ENCODE measurements around the gene NANOGP8.

Gene NANOGP8

DNA sequence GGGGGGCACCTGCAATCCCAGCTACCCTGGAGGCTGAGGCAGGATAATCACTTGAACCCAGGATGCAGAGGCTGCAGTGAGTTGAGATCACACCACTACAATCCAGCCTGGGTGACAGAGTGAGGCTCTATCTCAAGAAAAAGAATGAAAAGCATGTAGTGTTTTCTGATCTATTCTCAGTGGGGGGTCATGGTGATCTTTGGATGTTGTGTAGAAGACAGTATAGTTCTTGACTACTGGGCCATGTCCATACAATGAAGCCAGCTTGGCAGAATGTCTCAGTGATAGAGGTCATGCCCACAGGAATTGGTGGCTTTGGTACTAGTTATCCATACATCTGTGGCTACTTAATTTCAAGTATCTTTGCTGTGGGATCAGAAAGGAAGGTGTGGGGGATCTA is 26.8 kb upstream of the NANOGP8 start:
- TF ChIP-seq, protein P1, sequence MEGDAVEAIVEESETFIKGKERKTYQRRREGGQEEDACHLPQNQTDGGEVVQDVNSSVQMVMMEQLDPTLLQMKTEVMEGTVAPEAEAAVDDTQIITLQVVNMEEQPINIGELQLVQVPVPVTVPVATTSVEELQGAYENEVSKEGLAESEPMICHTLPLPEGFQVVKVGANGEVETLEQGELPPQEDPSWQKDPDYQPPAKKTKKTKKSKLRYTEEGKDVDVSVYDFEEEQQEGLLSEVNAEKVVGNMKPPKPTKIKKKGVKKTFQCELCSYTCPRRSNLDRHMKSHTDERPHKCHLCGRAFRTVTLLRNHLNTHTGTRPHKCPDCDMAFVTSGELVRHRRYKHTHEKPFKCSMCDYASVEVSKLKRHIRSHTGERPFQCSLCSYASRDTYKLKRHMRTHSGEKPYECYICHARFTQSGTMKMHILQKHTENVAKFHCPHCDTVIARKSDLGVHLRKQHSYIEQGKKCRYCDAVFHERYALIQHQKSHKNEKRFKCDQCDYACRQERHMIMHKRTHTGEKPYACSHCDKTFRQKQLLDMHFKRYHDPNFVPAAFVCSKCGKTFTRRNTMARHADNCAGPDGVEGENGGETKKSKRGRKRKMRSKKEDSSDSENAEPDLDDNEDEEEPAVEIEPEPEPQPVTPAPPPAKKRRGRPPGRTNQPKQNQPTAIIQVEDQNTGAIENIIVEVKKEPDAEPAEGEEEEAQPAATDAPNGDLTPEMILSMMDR (IDR thresholded peaks at IDR 0.05; ENCODE audit: borderline replicate concordance, insufficient read depth, low read depth, low read length), result no peak
- H3K4me3 ChIP-seq (ENCODE audit: low read depth, low read length), result no peak overlapping the region

DNA sequence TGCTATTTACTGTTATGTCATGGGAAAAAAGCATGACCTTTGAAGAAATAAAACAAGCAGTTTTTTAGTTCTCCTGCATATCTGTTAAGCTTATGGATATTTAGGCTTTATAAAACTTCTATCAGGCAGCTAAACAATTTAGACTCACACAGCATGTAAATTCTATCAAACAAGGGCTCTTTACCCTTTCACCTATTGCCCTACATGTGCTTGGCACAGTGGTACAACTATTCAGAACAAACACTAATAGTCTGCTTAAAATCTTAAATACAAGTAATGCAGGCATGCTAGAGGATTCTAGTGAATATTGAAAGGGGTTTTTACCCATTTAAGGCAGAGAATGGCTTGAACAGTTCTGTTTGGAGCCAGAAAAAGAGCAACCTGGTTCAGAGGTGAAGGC is 23.4 kb upstream of the NANOGP8 start:
- TF ChIP-seq, protein P1 (IDR thresholded peaks at IDR 0.05; ENCODE audit: borderline replicate concordance, insufficient read depth, low read depth, low read length), result no peak
- H3K4me3 ChIP-seq (ENCODE audit: low read depth, low read length), result no peak overlapping the region

DNA sequence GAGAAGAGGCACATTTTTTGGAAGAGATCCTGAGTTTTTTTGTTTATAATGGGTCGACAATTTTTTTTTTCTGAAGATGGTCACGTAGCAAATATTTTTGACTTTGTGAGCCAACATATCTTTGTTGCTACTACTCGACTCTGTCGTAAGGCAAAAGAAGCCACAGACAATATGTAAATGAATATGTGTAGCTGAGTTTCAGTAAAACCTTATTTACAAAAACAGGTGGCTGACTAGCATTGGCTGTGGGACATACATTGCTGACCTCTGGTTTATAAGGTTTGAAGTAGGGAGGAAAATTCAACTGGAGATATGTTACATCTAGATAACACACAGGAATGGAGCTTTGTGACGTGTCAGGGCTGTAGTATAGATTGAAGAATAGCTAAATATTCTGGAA is 22.5 kb upstream of the NANOGP8 start:
- TF ChIP-seq, protein P1 (IDR thresholded peaks at IDR 0.05; ENCODE audit: borderline replicate concordance, insufficient read depth, low read depth, low read length), result no peak
- H3K4me3 ChIP-seq (ENCODE audit: low read depth, low read length), result no peak overlapping the region

DNA sequence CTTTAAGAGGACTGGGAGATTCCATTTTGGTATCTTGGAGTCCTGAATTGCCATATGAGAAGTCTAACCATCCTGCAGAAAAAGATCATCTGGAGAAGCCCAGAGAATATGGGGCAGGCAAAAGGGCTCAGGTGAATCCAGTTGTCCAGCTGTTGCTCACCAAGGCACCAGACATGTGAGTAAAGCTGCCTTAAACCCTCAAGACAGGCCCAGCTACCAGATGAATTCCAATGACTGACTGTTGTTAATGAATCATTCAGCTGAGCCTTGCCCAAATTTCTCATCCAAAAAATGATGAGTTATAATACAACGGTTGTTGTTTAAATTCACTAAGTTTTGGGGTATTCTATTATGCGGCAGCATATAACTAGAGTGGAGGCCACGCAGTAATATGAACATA is 22.0 kb upstream of the NANOGP8 start:
- TF ChIP-seq, protein P1 (IDR thresholded peaks at IDR 0.05; ENCODE audit: borderline replicate concordance, insufficient read depth, low read depth, low read length), result no peak
- H3K4me3 ChIP-seq (ENCODE audit: low read depth, low read length), result no peak overlapping the region

DNA sequence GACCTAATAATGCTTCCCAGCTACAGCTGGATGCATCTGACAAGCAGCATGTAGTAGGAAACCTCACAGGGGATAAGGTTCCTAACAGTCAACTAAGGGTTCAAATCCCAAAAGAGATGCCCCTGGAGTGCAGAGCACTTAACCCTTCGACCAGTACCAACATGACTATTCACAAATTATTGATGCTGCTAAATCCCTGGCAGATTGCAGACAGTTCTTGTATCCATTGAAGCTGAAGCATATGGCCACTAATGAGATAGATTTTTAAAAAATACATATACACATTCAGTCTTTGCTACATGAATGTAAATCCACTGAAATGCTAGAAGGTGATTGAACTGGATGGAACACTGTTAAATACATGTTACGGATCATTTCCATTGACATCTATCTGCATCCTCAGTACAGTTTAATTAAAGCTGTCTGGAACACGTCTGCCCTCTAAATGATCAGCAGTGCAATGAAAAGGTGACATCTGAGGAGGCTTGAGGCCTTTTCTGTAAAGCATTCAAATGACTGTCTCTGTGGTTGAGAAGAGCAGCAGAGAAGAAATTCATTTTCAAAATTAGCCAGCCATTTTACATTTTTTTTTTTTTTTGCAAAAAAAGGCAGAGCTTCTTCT is 19.5 kb upstream of the NANOGP8 start:
- no peak overlapping the region for H3K4me3 ChIP-seq (ENCODE audit: low read depth, low read length)
- TF ChIP-seq, protein P1 (IDR thresholded peaks at IDR 0.05; ENCODE audit: borderline replicate concordance, insufficient read depth, low read depth, low read length), result no peak

DNA sequence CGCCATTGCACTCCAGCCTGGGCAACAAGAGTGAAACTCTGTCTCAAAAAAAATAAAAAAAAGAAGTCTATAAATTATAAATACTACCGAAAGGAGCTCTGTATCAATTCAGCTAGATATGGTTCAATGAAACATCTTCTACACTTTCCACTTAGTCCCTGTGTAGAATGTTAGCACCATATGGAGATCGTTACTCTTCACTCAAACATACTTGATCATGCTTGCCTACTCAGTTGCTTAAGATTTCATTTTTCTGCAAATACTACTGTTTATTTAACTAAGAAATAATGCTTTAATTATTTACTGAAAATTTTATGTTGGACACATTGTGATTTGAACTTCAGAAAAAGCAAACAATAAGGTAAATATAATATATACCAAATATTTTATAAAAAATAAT is 17.1 kb upstream of the NANOGP8 start:
- TF ChIP-seq, protein P1 (IDR thresholded peaks at IDR 0.05; ENCODE audit: borderline replicate concordance, insufficient read depth, low read depth, low read length), result no peak
- H3K4me3 ChIP-seq (ENCODE audit: low read depth, low read length), result no peak overlapping the region

DNA sequence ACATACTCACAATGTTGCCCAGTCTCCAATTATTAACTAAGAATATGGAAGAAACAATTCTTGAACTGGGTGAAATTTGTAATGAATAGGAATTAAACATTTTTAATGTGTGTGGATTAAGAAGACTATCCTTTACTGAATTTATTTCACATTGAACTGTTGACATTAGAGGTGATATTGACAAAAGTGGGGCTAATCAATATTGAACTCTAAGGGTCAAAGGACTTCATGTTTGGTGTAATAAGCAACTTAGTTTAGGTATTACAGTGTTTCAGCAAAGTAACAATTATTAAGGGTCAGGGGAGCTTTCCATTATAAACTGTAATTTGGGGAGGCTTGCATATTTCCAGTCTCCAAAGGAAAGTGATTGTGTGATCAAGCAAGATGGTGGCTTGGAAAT is 16.2 kb upstream of the NANOGP8 start:
- TF ChIP-seq, protein P1 (IDR thresholded peaks at IDR 0.05; ENCODE audit: borderline replicate concordance, insufficient read depth, low read depth, low read length), result no peak

More for the DNA sequence above, 16.2 kb upstream of the NANOGP8 start:
- H3K4me3 ChIP-seq (ENCODE audit: low read depth, low read length), result no peak overlapping the region
